GM12874 (cell line): ENCODE measurements around the gene CDKN2D.

Experiments used
- TF ChIP-seq, protein P1 (sequence below): IDR thresholded peaks from 2 replicates; pipeline ENCODE4 v1.5.1; 2011; ENCODE audit warnings: low read depth, mild to moderate bottlenecking, control low read depth, low read length, moderate library complexity; ENCODE audit not compliant: insufficient read depth

CDKN2D gene

DNA sequence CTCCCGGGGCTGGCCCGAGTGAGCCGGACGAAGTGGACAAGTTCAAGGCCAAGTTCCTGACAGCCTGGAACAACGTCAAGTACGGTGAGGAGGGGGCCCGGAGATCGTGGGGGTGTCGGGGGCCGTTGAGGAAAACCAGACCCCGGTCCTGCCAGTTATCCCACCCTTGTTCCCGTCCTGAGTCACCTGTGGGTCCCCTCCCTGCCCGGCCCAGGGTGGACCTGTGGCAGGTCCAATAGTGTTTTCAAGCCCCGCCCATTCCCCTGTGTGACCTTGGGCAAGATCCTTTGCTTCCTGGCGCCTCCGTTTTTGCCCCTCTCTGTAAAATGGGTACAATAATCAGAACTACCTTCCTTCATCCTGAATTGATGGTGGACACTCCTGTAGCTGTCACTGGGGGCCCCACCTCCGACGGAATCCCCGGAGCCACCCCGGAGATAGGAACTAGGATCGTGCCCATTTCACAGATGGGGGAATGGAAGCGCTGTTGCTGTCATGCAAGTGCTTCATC is 24.5 kb downstream of the CDKN2D start:
- TF ChIP-seq, protein P1, sequence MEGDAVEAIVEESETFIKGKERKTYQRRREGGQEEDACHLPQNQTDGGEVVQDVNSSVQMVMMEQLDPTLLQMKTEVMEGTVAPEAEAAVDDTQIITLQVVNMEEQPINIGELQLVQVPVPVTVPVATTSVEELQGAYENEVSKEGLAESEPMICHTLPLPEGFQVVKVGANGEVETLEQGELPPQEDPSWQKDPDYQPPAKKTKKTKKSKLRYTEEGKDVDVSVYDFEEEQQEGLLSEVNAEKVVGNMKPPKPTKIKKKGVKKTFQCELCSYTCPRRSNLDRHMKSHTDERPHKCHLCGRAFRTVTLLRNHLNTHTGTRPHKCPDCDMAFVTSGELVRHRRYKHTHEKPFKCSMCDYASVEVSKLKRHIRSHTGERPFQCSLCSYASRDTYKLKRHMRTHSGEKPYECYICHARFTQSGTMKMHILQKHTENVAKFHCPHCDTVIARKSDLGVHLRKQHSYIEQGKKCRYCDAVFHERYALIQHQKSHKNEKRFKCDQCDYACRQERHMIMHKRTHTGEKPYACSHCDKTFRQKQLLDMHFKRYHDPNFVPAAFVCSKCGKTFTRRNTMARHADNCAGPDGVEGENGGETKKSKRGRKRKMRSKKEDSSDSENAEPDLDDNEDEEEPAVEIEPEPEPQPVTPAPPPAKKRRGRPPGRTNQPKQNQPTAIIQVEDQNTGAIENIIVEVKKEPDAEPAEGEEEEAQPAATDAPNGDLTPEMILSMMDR: no peak

DNA sequence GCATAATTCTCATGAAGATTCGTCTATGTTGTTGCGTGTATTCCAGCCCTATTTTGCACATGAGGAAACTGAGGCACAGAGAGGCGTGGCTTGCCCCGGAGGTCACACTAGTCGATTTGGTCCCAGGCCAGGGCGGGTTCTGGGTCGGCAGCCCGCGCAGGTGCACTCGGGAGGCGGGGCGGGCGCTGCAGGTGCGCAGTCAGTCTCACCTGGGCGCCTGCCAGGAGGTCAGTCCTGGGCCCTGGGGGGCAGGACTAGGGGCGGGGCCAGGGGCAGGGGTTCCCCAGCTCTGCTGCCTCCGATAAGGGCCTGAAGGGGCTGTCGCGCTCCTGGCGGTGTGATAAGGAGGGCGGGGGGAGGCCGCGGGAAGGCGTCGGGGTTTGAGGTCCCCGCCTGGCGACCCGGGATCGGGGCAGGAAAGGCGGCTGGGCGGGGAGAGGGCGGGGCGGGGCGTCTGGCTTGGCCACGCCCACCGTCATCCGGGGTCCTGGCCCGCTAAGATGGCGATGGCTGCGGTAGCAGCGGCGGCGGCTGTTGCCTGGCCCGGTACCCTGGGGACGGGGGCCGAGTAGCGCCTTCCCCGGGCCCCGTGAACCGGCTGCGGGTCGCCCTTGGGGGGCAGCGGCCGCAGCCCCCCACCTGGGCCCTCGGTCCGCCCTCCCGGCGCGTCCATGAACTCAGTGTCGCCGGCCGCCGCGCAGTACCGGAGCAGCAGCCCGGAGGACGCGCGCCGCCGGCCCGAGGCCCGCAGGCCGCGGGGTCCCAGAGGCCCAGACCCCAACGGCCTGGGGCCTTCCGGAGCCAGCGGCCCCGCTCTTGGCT is 25.1 kb downstream of the CDKN2D start, which contains the start of gene ATG4D:
TSS of gene ATG4D (plus strand) at position 485 of the 822 bp plus-strand sequence. CDS start at position 672, 187 bp downstream.
- TF ChIP-seq, protein P1: no peak

DNA sequence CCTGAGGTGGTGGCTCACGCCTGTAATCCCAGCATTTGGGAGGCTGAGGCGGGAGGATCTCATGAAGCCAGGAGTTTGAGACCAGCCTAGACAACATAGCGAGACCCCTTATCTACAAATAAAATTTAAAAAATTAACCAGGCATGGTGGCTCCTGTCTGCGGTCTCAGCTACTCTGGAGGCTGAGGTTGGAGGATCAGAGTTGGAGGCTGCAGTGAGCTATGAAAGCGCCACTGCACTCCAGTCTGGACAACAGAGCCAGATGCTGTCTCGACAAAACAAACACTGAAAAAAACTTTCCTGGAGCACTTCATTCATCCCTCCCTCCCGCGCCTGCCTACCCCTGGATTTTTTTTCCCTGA is 25.7 kb downstream of the CDKN2D start:
- TF ChIP-seq, protein P1: no peak

DNA sequence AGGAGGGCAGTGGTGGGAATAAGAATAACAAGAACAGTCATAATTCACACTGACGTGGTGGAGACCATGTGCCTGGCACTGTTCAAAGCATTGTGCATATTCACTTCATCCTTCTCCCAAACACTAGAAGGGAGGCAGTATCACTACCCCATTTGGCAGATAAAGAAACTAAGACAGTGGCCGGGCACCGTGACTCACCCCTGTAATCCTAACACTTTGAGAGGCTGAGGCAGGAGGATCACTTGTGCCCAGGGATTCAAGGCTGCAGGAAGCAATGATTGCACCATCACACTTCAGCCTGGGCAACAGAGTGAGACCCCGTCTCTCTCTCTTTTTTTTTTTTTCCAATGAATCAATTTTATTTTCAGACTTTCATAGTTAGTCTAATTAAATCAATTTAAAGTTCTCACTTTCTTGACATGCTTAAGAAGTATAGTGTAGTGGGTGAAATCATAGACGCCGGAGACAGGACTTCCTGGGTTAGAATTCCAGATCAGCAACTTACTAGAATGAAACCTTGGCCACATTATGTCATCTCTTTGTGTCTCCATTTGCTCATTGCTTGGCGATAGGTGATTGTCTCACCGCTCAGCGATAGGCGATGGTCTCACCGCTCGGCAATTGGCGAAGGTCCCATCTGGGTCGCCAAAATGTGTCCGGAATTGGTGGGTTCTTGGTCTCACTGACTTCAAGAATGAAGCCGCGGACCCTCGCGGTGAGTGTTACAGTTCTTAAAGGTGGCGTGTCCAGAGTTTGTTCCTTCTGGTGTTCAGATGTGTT is 30.4 kb downstream of the CDKN2D start:
- TF ChIP-seq, protein P1: no peak

DNA sequence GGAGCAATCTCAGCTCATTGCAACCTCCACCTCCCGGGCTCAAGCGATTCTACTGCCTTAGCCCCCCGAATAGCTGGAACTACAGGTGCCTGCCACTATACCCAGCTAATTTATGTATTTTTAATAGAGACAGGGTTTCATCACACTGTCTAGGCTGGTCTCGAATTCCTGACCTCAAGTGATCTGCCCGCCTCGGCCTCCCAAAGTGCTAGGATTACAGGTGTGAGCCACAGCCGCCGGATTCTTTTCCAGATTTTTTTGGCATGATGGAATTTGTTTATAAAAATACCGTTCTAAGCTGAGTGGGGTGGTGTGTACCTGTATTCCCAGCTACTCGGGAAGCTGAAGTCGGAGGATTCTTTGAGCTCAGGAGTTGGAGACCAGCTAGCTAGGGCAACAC is 31.1 kb downstream of the CDKN2D start:
- TF ChIP-seq, protein P1: no peak

DNA sequence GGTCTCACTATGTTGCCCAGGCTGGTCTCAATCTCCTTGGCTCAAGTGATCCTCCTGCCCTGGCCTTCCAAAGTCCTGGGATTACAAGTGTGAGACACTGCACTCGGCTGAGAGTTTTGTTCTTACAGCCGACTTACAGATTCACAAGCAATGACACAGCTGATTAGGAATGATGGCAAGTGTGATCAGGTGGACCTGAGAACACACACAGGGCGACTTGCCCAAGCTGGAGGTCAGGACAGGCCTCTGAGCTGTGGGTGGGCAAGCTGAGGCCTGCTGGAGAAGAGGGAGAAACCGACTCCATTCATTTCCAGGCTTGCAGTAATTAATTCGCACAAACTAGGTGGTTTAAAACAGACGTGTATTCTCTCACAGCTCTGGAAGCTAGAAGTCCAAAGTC is 33.2 kb downstream of the CDKN2D start:
- TF ChIP-seq, protein P1: no peak
